Duodenal mucosa (tissue), 2 donors: ENCODE results near the gene TMEM204.

ENCODE experiments used
- H3K27ac ChIP-seq: one replicate; pipeline ENCODE4 v1.7.0; 2013; ENCODE audit warnings: low read depth, low read length
- H3K27me3 ChIP-seq, 2 donors: one replicate each; pipeline ENCODE4 v1.7.0; 2013; ENCODE audit warnings: low read length in 2 of 2, control low read depth in 1 of 2; ENCODE audit not compliant: insufficient read depth in 2 of 2, control insufficient read depth in 1 of 2
- H3K36me3 ChIP-seq, 2 donors: one replicate each; pipeline ENCODE4 v1.7.0; 2013; ENCODE audit warnings: low read length in 2 of 2, control low read depth in 1 of 2; ENCODE audit not compliant: insufficient read depth in 2 of 2, control insufficient read depth in 1 of 2
- H3K4me1 ChIP-seq, 2 donors: one replicate each; pipeline ENCODE4 v1.7.0; 2013; ENCODE audit warnings: low read length in 2 of 2, control low read depth in 1 of 2; ENCODE audit not compliant: insufficient read depth in 2 of 2, control insufficient read depth in 1 of 2
- H3K4me3 ChIP-seq, 2 donors: one replicate each; pipeline ENCODE4 v1.7.0; 2013; ENCODE audit warnings: low read length in 2 of 2, low read depth in 1 of 2
- H3K9ac ChIP-seq, 2 donors: one replicate each; pipeline ENCODE4 v1.7.0; 2013; ENCODE audit warnings: low read length in 2 of 2, low read depth in 1 of 2
- H3K9me3 ChIP-seq, 2 donors: one replicate each; pipeline ENCODE4 v1.7.0; 2013; ENCODE audit warnings: low read length in 2 of 2, control low read depth in 1 of 2; ENCODE audit not compliant: control insufficient read depth in 1 of 2

Gene TMEM204

GRCh38 chr16:1533443-1533951 is at the start of gene TMEM204:
Gene TMEM204, plus strand, starts transcription at chr16:1533666. Its CDS starts 610 bp downstream, at chr16:1534276.
- H3K4me1 ChIP-seq = peaks cover 0 to 26% of the 10 kb centered on the region in 2 donors
- peak within 1 kb of the TSS; percentile 66 for H3K27ac ChIP-seq
- H3K9me3 ChIP-seq = no peaks in the 10 kb centered on the region
- H3K27me3 ChIP-seq = no peaks in the 10 kb centered on the region
- peak within 1 kb of the TSS; percentile 56 to 72 for H3K9ac ChIP-seq
- H3K36me3 ChIP-seq = peaks cover 0 to 13% of the 10 kb centered on the region in 2 donors
- H3K4me3 ChIP-seq = peak within 1 kb of the TSS; percentile 66 to 73

GRCh38 chr16:1485847-1486496 is 47.5 kb upstream of the TMEM204 start:
- no peaks in the 10 kb centered on the region for H3K4me1 ChIP-seq
- no peaks in the 10 kb centered on the region for H3K9me3 ChIP-seq
- no peaks in the 10 kb centered on the region for H3K36me3 ChIP-seq
- no peak overlapping the region for H3K4me3 ChIP-seq
- no peak overlapping the region for H3K27ac ChIP-seq
- no peaks in the 10 kb centered on the region for H3K27me3 ChIP-seq
- no peak overlapping the region for H3K9ac ChIP-seq

GRCh38 chr16:1486551-1487390 is 46.7 kb upstream of the TMEM204 start:
- no peak overlapping the region for H3K9ac ChIP-seq
- no peaks in the 10 kb centered on the region for H3K9me3 ChIP-seq
- H3K4me1 ChIP-seq = no peaks in the 10 kb centered on the region
- no peak overlapping the region for H3K27ac ChIP-seq
- H3K36me3 ChIP-seq = no peaks in the 10 kb centered on the region
- no peaks in the 10 kb centered on the region for H3K27me3 ChIP-seq
- no peak overlapping the region for H3K4me3 ChIP-seq

- Histone ChIP-seq H3K4me1 (peaks cover 2 to 4% of the 10 kb centered on the region in 2 donors), H3K36me3 (no peaks in the 10 kb centered on the region), H3K9ac (no peak overlapping the region), H3K9me3 (no peaks in the 10 kb centered on the region), H3K27me3 (no peaks in the 10 kb centered on the region), H3K4me3 (no peak overlapping the region), H3K27ac (no peak overlapping the region)
These were observed 45.9 kb upstream of the TMEM204 start for GRCh38 chr16:1487395-1488053.

GRCh38 chr16:1488054-1488601 is 45.3 kb upstream of the TMEM204 start:
- H3K9ac ChIP-seq = no peak overlapping the region
- no peaks in the 10 kb centered on the region for H3K36me3 ChIP-seq

GRCh38 chr16:1488619-1489018 is 44.8 kb upstream of the TMEM204 start, which contains the start of gene PTX4:
Gene PTX4, minus strand, starts transcription at chr16:1488944. Its CDS starts 35 bp downstream, at chr16:1488909.
- Histone ChIP-seq H3K9me3 (no peaks in the 10 kb centered on the region), H3K4me3 (no peak within 1 kb of the TSS), H3K27ac (no peak within 1 kb of the TSS), H3K4me1 (peaks cover 6 to 9% of the 10 kb centered on the region in 2 donors), H3K27me3 (no peaks in the 10 kb centered on the region), H3K9ac (no peak within 1 kb of the TSS), H3K36me3 (no peaks in the 10 kb centered on the region)

More at GRCh38 chr16:1488054-1488601, 45.3 kb upstream of the TMEM204 start:
- Histone ChIP-seq H3K27ac (no peak overlapping the region), H3K9me3 (no peaks in the 10 kb centered on the region), H3K4me1 (peaks cover 6 to 9% of the 10 kb centered on the region in 2 donors), H3K4me3 (no peak overlapping the region), H3K27me3 (no peaks in the 10 kb centered on the region)

- Histone ChIP-seq H3K9me3 (no peaks in the 10 kb centered on the region), H3K9ac (no peak overlapping the region), H3K27me3 (no peaks in the 10 kb centered on the region), H3K4me1 (peaks cover 10 to 12% of the 10 kb centered on the region in 2 donors), H3K36me3 (no peaks in the 10 kb centered on the region), H3K4me3 (no peak overlapping the region), H3K27ac (no peak overlapping the region)
These were observed 44.4 kb upstream of the TMEM204 start for GRCh38 chr16:1489077-1489476.

- peaks cover 0 to 20% of the 10 kb centered on the region in 2 donors for H3K36me3 ChIP-seq
- H3K4me1 ChIP-seq = peaks cover 17 to 22% of the 10 kb centered on the region in 2 donors
These were observed 42.1 kb upstream of the TMEM204 start for GRCh38 chr16:1491327-1491726.

GRCh38 chr16:1492082-1492922 is 41.2 kb upstream of the TMEM204 start:
- H3K27ac ChIP-seq = peak overlapping the region; percentile 60
- no peaks in the 10 kb centered on the region for H3K9me3 ChIP-seq
- peak overlapping the region; percentile 65 to 66 for H3K9ac ChIP-seq
- H3K36me3 ChIP-seq = peaks cover 0 to 30% of the 10 kb centered on the region in 2 donors
- no peaks in the 10 kb centered on the region for H3K27me3 ChIP-seq
- peak overlapping the region; percentile 72 to 83 for H3K4me3 ChIP-seq
- peaks cover 17 to 22% of the 10 kb centered on the region in 2 donors for H3K4me1 ChIP-seq

More at GRCh38 chr16:1491327-1491726, 42.1 kb upstream of the TMEM204 start:
- no peaks in the 10 kb centered on the region for H3K27me3 ChIP-seq
- no peak overlapping the region for H3K9ac ChIP-seq
- no peaks in the 10 kb centered on the region for H3K9me3 ChIP-seq
- no peak overlapping the region for H3K4me3 ChIP-seq
- H3K27ac ChIP-seq = no peak overlapping the region
